T47D (cell line): ENCODE data around the gene ACAT1.
"Not testable (repeated sequence)": the region's sequence is repeated elsewhere in the genome, so short reads cannot be mapped to it uniquely, and the experiment has no call there.

Source experiments
- DNase-seq, 2 experiments: peaks; one replicate each; pipeline versions ENCODE4 v3.0.0 to v3.0.0-alpha.2; 2011 to 2012; ENCODE audit warnings: low read depth in 1 of 2, low spot score in 1 of 2
- JUND ChIP-seq: IDR thresholded peaks from 2 replicates; pipeline ENCODE4 v1.6.1; 2012; ENCODE audit warnings: low read depth
- in situ Hi-C: cut with HindIII; loops from 2 replicates; pipeline ENCODE4 v1.10.0; 2016; ENCODE audit warnings: low sequenced_read_pairs, low pct_unique_long_range_greater_than_20kb

ACAT1 gene

GRCh38 chr11:108121274-108122155 is at the start of gene ACAT1:
TSS of gene ACAT1 (plus strand) at chr11:108121567. CDS start at chr11:108121607, 40 bp downstream.
- DNase-seq, result peak; percentile 93 to 97
- in situ Hi-C loops, result no loop called here
- no peak for TF ChIP-seq JUND

- in situ Hi-C loops, result no loop called here
- TF ChIP-seq JUND, result no peak
- DNase-seq, result no peak
Observed at GRCh38 chr11:108084811-108085210, 36.6 kb upstream of the ACAT1 start.

DNA sequence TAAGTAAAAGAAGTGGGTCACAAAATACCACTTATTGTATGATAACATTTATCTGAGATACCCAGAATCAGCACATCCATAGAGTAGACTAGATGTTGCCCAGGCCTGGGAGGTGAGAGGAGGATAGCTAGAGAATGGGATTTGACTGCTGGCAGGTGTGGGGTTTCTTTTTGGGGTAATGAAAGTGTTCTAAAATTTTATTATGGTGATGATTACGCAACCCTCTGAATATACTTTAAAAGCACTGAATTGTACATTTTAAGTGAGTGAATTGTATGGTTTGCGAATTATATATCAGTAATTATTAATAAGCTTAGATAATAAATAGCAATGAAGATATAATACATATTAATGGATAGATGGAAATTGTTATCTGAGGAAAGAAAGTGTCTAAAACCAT is 35.7 kb upstream of the ACAT1 start:
- DNase-seq, result no peak
- no peak for TF ChIP-seq JUND
- in situ Hi-C loops, result no loop called here

DNA sequence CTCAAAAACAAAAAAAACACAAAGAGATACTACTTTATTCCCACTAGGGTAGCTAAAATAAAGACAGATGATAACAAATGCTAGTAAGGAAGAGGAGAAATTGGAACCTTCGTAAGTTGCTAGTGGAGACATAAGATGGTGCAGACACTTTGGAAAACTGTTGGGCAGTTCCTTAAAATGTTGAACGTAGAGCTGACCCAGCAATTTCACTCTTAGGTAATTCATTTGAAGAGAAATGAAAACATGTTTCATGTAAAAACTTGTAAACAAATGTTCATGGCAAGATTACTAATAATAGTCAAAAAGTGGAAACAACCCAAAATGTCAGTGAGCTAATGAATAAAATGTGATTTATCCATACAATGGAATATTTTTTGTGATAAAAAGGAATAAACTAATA is 29.2 kb upstream of the ACAT1 start:
- no peak for TF ChIP-seq JUND
- DNase-seq, result no peak
- in situ Hi-C loops, result no loop called here

GRCh38 chr11:108093128-108093904 is 28.1 kb upstream of the ACAT1 start:
- in situ Hi-C loops, result no loop called here
- TF ChIP-seq JUND, result no peak
- DNase-seq, result peak in 1 of 2 experiments; percentile 20

GRCh38 chr11:108097179-108097578 is 24.2 kb upstream of the ACAT1 start:
- no peak for DNase-seq
- TF ChIP-seq JUND, result no peak
- in situ Hi-C loops, result no loop called here

DNA sequence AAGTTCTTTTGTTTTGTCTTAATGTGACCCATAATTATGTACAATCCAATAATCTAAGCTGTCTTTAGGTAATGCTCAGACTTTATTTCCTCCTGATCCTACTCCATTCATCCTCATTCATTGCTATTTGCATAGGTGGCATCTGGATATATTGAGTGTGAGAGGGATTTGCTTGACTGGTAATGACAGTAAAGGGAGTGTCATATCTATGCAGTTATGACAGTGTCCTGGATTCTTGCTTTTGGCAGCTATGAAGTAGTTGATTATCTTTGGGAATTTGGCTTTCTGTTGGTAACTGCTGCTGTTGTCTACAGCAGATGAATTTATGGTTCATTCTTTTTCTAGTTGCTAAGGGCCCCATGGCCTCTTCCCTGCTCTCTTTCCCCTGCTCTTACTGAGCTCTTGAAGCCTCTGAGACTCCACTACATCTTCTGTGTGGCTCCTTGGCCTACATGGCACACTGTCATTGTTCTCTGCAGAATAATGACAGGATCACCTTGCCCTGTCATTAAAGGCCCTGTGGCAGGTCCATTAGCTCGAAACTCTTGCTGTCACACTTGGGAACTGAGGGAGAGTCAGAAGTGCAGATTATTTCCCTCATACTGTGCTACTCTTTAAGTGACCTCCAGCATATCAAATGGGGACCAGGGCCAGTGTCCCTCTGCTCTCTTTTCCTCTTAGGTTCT is 20.1 kb upstream of the ACAT1 start:
- no peak for TF ChIP-seq JUND
- in situ Hi-C loops, result no loop called here
- DNase-seq, result no peak

- TF ChIP-seq JUND, result no peak
- in situ Hi-C loops, result no loop called here
- no peak for DNase-seq
Observed at GRCh38 chr11:108111126-108111525, 10.2 kb upstream of the ACAT1 start.

DNA sequence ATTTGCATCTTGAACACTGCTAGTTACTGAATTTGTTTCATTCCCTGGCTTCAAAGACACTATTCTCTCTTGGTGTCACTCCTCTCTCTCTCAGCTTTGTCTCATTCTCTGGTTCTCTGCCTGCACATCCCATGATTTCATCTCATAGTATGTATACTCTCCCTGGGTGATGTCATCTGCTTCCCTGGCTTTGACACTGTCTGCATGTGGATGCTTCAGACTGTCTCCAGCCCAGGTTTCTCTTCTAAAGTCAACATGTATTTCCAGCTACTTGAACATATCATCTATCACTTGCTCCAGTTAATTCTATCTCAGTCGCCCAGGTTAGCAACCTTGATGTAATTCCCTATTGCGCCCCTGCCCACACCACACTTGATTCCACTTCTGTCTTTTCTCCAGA is 9.3 kb upstream of the ACAT1 start:
- DNase-seq, result no peak
- in situ Hi-C loops, result no loop called here
- TF ChIP-seq JUND, result no peak

DNA sequence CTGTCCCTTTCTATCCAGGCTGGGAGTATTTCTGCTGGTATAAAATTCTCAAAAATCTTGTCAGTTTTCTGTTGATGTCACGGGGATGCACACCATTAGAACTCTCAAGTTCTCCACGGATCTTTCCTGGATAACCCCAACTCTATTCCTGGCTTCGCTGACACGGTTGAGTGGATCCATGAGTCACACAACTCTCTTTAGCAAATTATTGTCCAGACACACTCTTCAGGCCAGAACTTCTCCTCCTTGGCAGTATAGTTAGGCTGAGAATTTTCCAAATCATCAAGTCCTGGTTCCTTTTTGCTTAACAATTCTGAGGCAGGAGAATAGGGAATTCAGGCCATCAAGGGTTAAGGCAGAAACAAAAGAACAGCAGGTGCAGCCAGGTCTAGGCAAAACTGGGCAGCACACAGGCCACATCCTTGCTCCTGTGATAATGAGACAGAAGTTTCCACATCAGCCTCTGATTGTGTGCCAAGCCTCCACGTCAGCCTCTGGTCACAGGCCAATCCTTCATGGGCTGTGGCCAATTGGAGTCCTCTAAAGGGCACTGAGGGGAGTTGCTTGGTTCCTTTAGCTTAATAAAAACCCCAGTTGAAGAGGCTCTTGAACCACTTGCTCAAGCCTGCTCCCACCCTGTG is 5.7 kb upstream of the ACAT1 start:
- in situ Hi-C loops, result no loop called here
- no peak for DNase-seq

DNA sequence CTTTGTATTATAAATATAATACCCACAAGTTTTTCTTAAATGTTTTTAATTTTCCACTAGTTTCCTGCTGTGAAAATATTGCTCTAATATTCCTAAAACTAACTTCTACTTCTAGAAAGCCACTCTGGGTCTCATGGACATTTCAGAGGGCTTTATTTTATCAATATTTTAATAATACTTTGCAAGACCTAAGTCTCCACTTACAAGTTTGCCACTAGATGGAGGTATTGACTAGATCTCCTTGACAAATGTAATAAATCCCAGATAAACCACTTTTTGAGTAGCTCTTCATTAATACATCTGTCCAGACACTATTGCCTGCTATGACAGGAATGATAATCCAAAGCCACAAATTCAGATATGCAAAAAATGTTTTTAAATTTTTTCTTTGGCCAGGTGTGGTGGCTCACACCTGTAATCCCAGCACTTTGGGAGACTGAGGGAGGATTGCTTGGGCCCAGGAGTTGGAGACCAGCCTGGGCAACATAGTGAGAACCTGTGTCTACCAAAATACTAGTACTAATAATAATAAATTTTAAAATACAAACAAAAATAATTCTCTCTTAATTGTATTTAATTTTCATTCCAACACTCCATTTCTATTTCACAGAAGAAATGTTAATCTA is 3.5 kb upstream of the ACAT1 start:
- DNase-seq, result peak; percentile 47 to 76
- in situ Hi-C loops, result no loop called here
- TF ChIP-seq JUND, result no peak

More for the DNA sequence above, 5.7 kb upstream of the ACAT1 start:
- TF ChIP-seq JUND, result no peak

- DNase-seq, in situ Hi-C loops: not testable (repeated sequence)
Observed at GRCh38 chr11:108120936-108121273, 462 bp upstream of the ACAT1 start.
